Measurements from ENCODE around the gene KLF18. TPM values are rescaled to one million over a fixed set of nuclear protein-coding genes. Genes with fewer than 3 reads are reported as not detected.

The KLF18 gene
- total RNA-seq, 1 donor from 2014 or later, result not detected

- peaks cover 18% of the 10 kb centered on the region for H3K27me3 Mint-ChIP-seq (ENCODE audit: unreplicated experiment)
- H3K9me3 Mint-ChIP-seq (ENCODE audit: unreplicated experiment), result no peaks in the 10 kb centered on the region
- H3K4me3 Mint-ChIP-seq (ENCODE audit: unreplicated experiment), result no peak overlapping the region
- H3K36me3 Mint-ChIP-seq (ENCODE audit: unreplicated experiment), result no peaks in the 10 kb centered on the region
- no peak overlapping the region for H3K27ac Mint-ChIP-seq (ENCODE audit: unreplicated experiment)
- DNase-seq (ENCODE audit: extremely low spot score, unreplicated experiment), result peak; percentile 57
- H3K4me1 Mint-ChIP-seq (ENCODE audit: unreplicated experiment), result no peaks in the 10 kb centered on the region
- TF ChIP-seq, protein P1, sequence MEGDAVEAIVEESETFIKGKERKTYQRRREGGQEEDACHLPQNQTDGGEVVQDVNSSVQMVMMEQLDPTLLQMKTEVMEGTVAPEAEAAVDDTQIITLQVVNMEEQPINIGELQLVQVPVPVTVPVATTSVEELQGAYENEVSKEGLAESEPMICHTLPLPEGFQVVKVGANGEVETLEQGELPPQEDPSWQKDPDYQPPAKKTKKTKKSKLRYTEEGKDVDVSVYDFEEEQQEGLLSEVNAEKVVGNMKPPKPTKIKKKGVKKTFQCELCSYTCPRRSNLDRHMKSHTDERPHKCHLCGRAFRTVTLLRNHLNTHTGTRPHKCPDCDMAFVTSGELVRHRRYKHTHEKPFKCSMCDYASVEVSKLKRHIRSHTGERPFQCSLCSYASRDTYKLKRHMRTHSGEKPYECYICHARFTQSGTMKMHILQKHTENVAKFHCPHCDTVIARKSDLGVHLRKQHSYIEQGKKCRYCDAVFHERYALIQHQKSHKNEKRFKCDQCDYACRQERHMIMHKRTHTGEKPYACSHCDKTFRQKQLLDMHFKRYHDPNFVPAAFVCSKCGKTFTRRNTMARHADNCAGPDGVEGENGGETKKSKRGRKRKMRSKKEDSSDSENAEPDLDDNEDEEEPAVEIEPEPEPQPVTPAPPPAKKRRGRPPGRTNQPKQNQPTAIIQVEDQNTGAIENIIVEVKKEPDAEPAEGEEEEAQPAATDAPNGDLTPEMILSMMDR (IDR thresholded peaks at IDR 0.05), result no peak
Measured at GRCh38 chr1:44138239-44138638, 3.2 kb downstream of the KLF18 start.

DNA sequence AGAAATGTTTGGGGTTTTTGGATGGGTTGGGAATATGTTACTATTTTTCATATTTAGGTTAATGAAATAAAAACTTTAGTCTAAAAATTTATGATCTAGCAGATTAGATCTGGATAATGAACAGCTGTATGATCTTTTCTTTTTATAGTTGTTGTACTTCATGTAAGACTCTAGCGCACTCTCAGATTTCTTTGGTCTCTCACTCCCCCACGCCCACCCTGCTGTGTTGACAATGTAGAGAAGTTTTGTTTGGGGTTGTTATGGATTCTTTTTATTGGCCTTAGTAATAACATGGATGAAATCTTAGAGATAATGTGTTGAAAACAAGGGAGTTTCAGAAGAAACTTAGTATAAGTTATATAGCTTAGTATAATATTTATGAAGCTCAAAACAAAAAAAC is 5.5 kb downstream of the KLF18 start:
- H3K27me3 Mint-ChIP-seq (ENCODE audit: unreplicated experiment), result peaks cover 27% of the 10 kb centered on the region
- H3K4me1 Mint-ChIP-seq (ENCODE audit: unreplicated experiment), result no peaks in the 10 kb centered on the region
- H3K36me3 Mint-ChIP-seq (ENCODE audit: unreplicated experiment), result no peaks in the 10 kb centered on the region
- TF ChIP-seq, protein P1 (IDR thresholded peaks at IDR 0.05), result no peak
- no peak overlapping the region for H3K27ac Mint-ChIP-seq (ENCODE audit: unreplicated experiment)
- peak; percentile 25 for DNase-seq (ENCODE audit: extremely low spot score, unreplicated experiment)
- H3K9me3 Mint-ChIP-seq (ENCODE audit: unreplicated experiment), result no peaks in the 10 kb centered on the region
- H3K4me3 Mint-ChIP-seq (ENCODE audit: unreplicated experiment), result no peak overlapping the region

GRCh38 chr1:44134071-44134920 is 7.1 kb downstream of the KLF18 start:
- no peaks in the 10 kb centered on the region for H3K9me3 Mint-ChIP-seq (ENCODE audit: unreplicated experiment)
- DNase-seq (ENCODE audit: extremely low spot score, unreplicated experiment), result peak; percentile 77
- peaks cover 27% of the 10 kb centered on the region for H3K27me3 Mint-ChIP-seq (ENCODE audit: unreplicated experiment)
- no peak overlapping the region for H3K27ac Mint-ChIP-seq (ENCODE audit: unreplicated experiment)
- no peak overlapping the region for H3K4me3 Mint-ChIP-seq (ENCODE audit: unreplicated experiment)
- H3K36me3 Mint-ChIP-seq (ENCODE audit: unreplicated experiment), result no peaks in the 10 kb centered on the region
- no peaks in the 10 kb centered on the region for H3K4me1 Mint-ChIP-seq (ENCODE audit: unreplicated experiment)
- TF ChIP-seq, protein P1 (IDR thresholded peaks at IDR 0.05), result no peak

GRCh38 chr1:44131411-44131810 is 10.0 kb downstream of the KLF18 start:
- no peak overlapping the region for H3K4me3 Mint-ChIP-seq (ENCODE audit: unreplicated experiment)

More at GRCh38 chr1:44131411-44131810, 10.0 kb downstream of the KLF18 start:
- Mint-ChIP-seq H3K4me1 (ENCODE audit: unreplicated experiment) (no peaks in the 10 kb centered on the region), H3K27me3 (ENCODE audit: unreplicated experiment) (peaks cover 35% of the 10 kb centered on the region), H3K9me3 (ENCODE audit: unreplicated experiment) (no peaks in the 10 kb centered on the region), H3K36me3 (ENCODE audit: unreplicated experiment) (no peaks in the 10 kb centered on the region), H3K27ac (ENCODE audit: unreplicated experiment) (no peak overlapping the region)
- DNase-seq (ENCODE audit: extremely low spot score, unreplicated experiment), result peak; percentile 13
- TF ChIP-seq, protein P1 (IDR thresholded peaks at IDR 0.05), result no peak
